GM19023 (cell line): Measurements from ENCODE around the gene MAGI3.
"Not testable (repeated sequence)": the region's sequence is repeated elsewhere in the genome, so short reads cannot be mapped to it uniquely, and the experiment has no call there.

Source experiments
- ATAC-seq: cut with Tn5 transposase; IDR thresholded peaks from one replicate; pipeline ENCODE4 v1.9.1; 2021; ENCODE audit warnings: mild to moderate bottlenecking, moderate library complexity; ENCODE audit not compliant: unreplicated experiment

Gene MAGI3

DNA sequence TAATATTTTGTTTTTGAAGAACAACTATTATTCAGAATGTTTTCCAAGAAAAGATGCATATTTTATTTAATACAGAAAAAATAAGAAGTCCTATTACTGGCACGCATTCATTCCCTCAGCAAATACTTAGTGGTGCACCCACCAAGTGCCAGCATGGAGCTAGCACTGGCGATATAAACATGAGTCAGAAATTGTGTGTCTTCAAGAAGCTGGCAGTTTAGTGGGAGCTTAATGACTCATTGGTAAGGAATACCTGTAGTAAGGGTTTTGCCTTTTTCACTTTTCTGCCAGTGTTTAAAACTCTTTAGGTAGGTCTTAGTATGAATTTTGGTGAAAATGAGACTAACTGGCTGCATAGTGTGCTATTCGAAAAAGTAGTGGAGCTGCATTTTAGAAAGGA lies 6.3 kb downstream of the MAGI3 start:
- no peak for ATAC-seq

GRCh38 chr1:113399062-113399583 lies 8.8 kb downstream of the MAGI3 start:
- no peak for ATAC-seq

DNA sequence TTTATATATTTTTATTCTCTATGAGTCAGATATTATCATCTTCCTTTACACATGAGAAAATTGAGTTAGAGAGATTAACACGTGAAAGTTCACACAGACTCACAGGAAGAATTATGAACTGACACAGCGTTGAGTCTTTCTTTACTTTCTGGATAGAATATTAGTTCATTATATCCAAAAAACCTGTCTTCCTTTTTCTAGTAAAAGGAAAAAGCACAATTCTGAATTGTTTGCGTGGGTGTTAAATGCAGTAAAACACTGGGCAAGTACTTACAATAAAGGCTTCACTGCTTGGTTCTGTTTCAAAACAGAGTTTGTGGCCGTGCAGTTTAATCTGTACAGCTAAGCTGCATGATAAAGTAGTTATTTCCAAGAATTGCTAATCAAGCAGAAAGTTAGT lies 10.8 kb downstream of the MAGI3 start:
- no peak for ATAC-seq

- ATAC-seq = no peak
Observed at GRCh38 chr1:113401728-113402127, 11.4 kb downstream of the MAGI3 start.

- ATAC-seq = no peak
Observed at GRCh38 chr1:113403065-113403464, 12.8 kb downstream of the MAGI3 start.

DNA sequence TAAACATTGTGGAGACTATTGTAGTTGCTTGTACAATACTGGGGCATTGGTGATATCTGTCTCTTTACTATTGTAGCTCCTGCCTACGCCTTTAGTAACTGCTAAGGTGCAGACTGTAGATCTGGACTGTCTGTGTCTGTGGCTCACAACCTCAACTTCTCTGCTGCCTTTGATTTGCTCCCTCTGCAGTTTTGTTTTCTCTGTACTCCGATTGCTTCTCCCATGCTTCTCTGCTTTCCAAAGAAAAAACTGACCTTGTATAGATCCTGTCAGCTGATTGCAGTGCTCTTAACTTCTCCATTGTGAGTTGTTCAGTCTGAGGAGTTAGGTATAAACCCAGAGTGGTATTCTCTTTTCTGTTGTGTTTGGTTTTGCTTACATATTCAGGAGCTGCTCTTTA lies 15.3 kb downstream of the MAGI3 start:
- no peak for ATAC-seq

- not testable (repeated sequence) for ATAC-seq
Observed at GRCh38 chr1:113406149-113406548, 15.8 kb downstream of the MAGI3 start.

DNA sequence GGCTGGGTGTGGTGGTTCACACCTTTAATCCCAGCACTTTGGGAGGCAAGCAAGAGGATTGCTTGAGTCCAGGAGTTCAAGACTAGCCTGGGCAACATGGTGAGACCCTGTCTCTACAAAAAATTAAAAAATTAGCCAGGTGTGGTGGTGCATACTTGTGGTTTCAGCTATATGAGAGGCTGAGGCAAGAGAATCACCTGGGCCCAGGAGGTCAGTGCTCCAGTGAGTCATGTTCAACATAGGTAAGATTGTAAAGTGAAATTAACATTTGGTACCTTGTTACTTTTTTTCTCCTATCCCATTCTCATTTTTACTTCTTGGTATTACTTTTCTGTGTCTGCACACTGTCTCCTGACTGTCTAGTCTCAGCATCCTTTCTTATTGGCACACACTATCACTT lies 19.0 kb downstream of the MAGI3 start:
- ATAC-seq = no peak

DNA sequence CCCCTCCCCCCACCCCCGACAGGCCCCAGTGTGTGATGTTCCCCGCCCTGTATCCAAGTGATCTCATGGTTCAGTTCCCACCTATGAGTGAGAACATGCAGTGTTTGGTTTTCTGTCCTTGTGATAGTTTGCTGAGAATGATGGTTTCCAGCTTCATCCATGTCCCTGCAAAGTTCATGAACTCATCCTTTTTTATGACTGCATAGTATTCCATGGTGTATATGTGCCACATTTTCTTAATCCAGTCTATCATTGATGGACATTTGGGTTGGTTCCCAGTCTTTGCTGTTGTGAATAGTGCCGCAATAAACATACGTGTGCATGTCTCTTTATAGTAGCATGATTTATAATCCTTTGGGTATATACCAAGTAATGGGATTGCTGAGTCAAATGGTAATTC lies 21.7 kb downstream of the MAGI3 start:
- ATAC-seq = not testable (repeated sequence)

- ATAC-seq = no peak
Observed at GRCh38 chr1:113415310-113416070, 25.2 kb downstream of the MAGI3 start.

DNA sequence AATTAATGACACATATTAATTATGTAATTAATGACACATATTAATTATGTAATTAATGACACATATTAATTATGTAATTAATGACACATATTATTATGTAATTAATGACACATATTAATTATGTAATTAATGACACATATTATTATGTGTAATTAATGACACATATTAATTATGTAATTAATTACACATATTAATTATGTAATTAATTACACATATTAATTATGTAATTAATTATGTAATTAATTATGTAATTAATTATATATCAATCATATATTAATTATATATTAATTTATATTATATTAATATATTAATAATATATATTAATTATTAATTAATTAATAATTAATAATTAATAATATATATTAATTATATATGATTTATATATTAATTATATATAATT lies 25.8 kb downstream of the MAGI3 start:
- not testable (repeated sequence) for ATAC-seq

DNA sequence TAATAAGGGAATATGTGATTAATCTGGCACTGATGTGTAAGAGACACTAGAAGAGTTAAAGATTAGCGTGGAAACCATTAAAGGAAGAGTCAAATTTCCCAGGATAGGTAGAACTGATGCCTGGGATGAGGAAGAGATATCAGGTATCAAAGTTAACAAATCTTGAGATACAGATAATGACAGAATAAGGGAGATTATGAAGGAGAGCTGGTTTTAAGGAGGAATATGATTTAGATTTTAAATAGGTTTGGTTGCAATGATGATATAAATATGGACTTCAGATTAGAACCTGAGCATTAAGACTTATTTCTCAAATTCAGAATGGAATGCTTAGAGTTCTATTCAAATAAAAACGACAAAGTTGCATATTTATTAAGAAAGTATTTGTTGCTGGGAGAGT lies 26.2 kb downstream of the MAGI3 start:
- no peak for ATAC-seq

DNA sequence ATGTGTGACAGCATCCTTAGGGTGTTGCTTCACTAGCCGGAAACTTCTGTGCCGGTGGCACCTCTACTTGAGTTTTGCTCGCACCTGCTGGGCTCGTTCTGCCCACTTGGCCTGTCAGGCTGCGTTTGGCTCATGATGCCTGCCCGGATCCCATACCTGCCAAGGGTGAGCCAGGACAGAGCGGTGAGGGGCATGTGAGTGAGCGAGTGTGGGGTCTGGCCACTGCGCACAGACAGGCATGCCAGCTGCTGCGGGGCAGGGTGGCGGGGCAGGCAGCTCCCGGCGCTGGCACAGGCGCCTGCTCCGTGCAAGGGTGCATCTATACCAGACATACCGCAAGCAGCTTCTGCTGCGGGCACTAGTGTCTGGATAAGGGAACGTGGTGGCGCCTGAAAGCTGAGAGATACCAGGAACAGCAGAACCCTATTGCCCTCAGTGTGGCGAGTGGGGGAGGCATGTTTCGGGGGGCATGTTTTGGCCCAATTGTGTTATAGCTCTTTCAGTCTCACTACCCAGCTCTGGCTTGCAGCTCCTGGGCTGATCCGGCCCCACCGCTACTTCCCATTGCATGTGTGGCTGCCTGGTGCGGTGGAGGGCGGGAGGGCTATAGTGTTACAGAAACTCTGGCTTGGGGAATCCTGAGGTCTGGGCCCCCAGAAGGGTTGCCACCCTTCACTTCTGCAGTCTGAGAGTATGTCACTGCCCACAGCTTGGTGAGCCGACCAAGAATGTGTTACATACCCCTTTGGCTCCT lies 32.2 kb downstream of the MAGI3 start:
- ATAC-seq = no peak

- ATAC-seq = no peak
Observed at GRCh38 chr1:113423826-113424225, 33.5 kb downstream of the MAGI3 start.

- no peak for ATAC-seq
Observed at GRCh38 chr1:113429461-113430153, 39.3 kb downstream of the MAGI3 start.

DNA sequence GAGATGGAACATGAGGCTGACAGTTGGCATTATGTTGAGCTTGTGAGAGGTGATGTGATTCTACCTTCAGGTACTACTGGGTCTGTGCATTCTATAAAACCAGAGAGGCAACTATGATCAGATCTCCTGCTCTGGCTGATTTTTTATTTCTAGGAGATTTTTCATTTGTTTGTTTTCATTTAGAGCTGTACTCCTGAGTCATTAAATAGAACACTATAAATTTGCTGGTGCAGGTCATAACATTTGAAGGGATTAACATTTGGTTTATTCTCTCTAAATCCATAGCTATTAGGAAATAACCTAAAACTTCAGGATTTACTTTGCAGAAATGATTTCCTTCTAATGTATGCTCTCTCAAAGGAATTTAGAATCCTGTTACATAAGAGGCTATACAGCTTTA lies 42.9 kb downstream of the MAGI3 start:
- ATAC-seq = no peak

DNA sequence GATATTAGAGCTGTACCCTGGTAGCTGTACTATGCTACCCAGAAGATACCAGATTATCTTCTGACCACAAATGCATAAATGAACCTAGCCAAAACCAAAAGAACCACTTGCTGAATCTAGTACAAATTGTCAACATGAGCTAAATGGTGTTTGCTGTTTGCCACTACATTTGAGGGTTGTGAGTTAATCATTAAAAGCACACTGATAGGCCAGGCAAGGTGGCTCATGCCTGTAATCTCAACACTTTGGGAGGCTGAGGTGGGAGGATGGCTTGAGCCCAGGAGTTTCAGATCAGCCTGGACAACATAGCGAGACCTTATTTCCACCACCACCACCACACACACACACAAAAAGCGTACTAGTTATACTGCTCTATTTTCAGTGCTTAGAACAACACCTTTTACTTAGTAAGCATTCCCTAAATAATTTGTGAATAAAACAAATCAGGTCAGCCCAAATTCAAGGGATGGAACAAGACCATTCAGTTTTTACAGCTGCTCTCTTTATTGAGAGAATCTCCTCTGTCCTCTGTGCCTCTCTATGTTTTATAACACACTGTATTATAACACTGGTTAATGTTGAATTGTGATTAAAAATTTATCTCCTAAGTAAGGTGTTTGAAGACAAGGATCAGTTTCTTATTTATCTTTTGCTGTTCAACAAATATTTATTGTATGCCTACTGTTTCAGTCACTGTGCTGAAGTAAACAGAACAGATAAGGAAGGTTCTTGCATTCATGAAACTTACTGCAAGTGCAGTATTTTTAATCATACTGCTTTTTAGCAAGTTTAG lies 44.0 kb downstream of the MAGI3 start:
- no peak for ATAC-seq

GRCh38 chr1:113434874-113435175 lies 44.5 kb downstream of the MAGI3 start:
- no peak for ATAC-seq

DNA sequence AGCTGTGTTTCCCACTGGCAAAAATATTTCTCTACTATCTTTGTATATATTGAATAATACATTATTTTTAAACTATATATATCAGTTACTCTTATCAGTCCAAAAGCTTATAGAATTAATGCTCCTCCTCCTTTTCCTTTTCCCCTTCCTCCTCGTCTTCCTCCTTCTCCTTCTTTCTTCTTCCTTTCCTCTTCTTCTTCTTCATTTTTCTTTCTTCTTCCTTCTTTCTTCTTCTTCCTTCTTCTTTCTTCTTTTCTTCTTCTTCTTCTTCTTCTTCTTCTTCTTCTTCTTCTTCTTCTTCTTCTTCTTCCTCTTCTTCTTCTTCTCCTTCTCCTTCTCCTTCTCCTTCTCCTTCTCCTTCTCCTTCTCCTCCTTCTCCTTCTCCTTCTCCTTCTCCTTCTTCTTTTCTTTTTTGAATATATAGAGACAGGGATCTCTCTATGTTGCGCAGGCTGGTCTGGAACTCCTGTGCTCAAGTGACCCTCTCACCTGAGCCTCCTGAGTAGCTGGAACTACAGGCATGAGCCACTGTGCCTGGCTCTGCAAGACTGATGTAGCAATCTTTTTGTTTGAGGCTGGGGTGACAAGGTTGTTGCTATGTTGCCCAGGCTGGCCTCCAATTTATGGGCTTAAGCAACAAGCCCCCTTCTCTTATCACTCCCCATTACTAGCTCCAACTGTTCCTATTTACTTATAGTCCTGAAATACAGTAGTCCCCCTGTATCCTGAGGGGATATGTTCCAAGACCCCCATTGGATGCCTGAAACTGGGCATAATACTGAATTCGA lies 47.4 kb downstream of the MAGI3 start:
- no peak for ATAC-seq
